ENCODE data around the gene FAHD2A.

- TF ChIP-seq POLR2A (IDR thresholded peaks at IDR 0.05) (no peak), CTCF (IDR thresholded peaks at IDR 0.05) (no peak), POLR2AphosphoS5 (IDR thresholded peaks at IDR 0.05) (no peak)
Observed at GRCh38 chr2:95381212-95382191, 21.0 kb upstream of the FAHD2A start.
